ENCODE measurements around the gene ZNF526. TPM values are rescaled to one million over a fixed set of nuclear protein-coding genes. Genes with fewer than 3 reads are reported as not detected.
A peak's percentile ranks its signal among the peaks of the same experiment; 100 is the strongest.

Gene ZNF526
- total RNA-seq = 8.8 and 13.0 TPM in 2 replicates
- 9.2 and 10.1 TPM in 2 replicates for polyA plus RNA-seq

GRCh38 chr19:42219812-42220750 is at the start of gene ZNF526:
Gene ZNF526, plus strand, starts transcription at chr19:42220312. Its CDS starts 4,092 bp downstream, at chr19:42224404.
- H3K36me3 ChIP-seq = no peaks in the 10 kb centered on the region
- peak within 1 kb of the TSS; percentile 46 for H3K4me3 ChIP-seq
- H3K27ac ChIP-seq = peak within 1 kb of the TSS; percentile 81
- DNase-seq (ENCODE audit: low read depth in 1 of 2, low spot score in 1 of 2) = peak; percentile 98
- no peak for TF ChIP-seq CTCF (IDR thresholded peaks at IDR 0.05; ENCODE audit: low read depth, low read length)
- H3K4me1 ChIP-seq (ENCODE audit: low read depth) = peaks cover 2% of the 10 kb centered on the region
- no peaks in the 10 kb centered on the region for H3K9me3 ChIP-seq (ENCODE audit: low read depth)
- no peaks in the 10 kb centered on the region for H3K27me3 ChIP-seq

- H3K27ac ChIP-seq = no peak overlapping the region
- no peaks in the 10 kb centered on the region for H3K36me3 ChIP-seq
- TF ChIP-seq CTCF (IDR thresholded peaks at IDR 0.05; ENCODE audit: low read depth, low read length) = no peak
- no peak overlapping the region for H3K4me3 ChIP-seq
- no peak for DNase-seq (ENCODE audit: low read depth in 1 of 2, low spot score in 1 of 2)
- H3K27me3 ChIP-seq = peaks cover 58% of the 10 kb centered on the region
- H3K4me1 ChIP-seq (ENCODE audit: low read depth) = no peaks in the 10 kb centered on the region
- H3K9me3 ChIP-seq (ENCODE audit: low read depth) = no peaks in the 10 kb centered on the region
Observed at GRCh38 chr19:42170715-42171114, 49.4 kb upstream of the ZNF526 start.

GRCh38 chr19:42172261-42172660 is 47.9 kb upstream of the ZNF526 start:
- Histone ChIP-seq H3K27ac (no peak overlapping the region), H3K4me1 (ENCODE audit: low read depth) (peaks cover 5% of the 10 kb centered on the region), H3K4me3 (no peak overlapping the region), H3K9me3 (ENCODE audit: low read depth) (no peaks in the 10 kb centered on the region), H3K27me3 (peaks cover 63% of the 10 kb centered on the region), H3K36me3 (no peaks in the 10 kb centered on the region)
- DNase-seq (ENCODE audit: low read depth in 1 of 2, low spot score in 1 of 2) = no peak
- TF ChIP-seq CTCF (IDR thresholded peaks at IDR 0.05; ENCODE audit: low read depth, low read length) = no peak

- DNase-seq (ENCODE audit: low read depth in 1 of 2, low spot score in 1 of 2) = no peak
- no peak for TF ChIP-seq CTCF (IDR thresholded peaks at IDR 0.05; ENCODE audit: low read depth, low read length)
- Histone ChIP-seq H3K9me3 (ENCODE audit: low read depth) (no peaks in the 10 kb centered on the region), H3K27me3 (peaks cover 66% of the 10 kb centered on the region), H3K36me3 (no peaks in the 10 kb centered on the region), H3K4me1 (ENCODE audit: low read depth) (peaks cover 5% of the 10 kb centered on the region), H3K27ac (no peak overlapping the region), H3K4me3 (no peak overlapping the region)
Observed at GRCh38 chr19:42173695-42174094, 46.4 kb upstream of the ZNF526 start.

GRCh38 chr19:42174188-42174587 is 45.9 kb upstream of the ZNF526 start:
- peaks cover 5% of the 10 kb centered on the region for H3K4me1 ChIP-seq (ENCODE audit: low read depth)
- H3K36me3 ChIP-seq = no peaks in the 10 kb centered on the region
- DNase-seq (ENCODE audit: low read depth in 1 of 2, low spot score in 1 of 2) = no peak
- no peaks in the 10 kb centered on the region for H3K9me3 ChIP-seq (ENCODE audit: low read depth)
- H3K27me3 ChIP-seq = peaks cover 71% of the 10 kb centered on the region
- no peak for TF ChIP-seq CTCF (IDR thresholded peaks at IDR 0.05; ENCODE audit: low read depth, low read length)
- no peak overlapping the region for H3K4me3 ChIP-seq
- no peak overlapping the region for H3K27ac ChIP-seq
